HG03342 (cell line): ENCODE measurements around the gene IARS1.

Experiments
- ATAC-seq: cut with Tn5 transposase; IDR thresholded peaks from one replicate; pipeline ENCODE4 v1.9.1; 2021; ENCODE audit warnings: mild to moderate bottlenecking, moderate library complexity; ENCODE audit not compliant: unreplicated experiment

The IARS1 gene

GRCh38 chr9:92295827-92296258 is 2.3 kb upstream of the IARS1 start:
- no peak for ATAC-seq

- ATAC-seq, result no peak
Measured at GRCh38 chr9:92295240-92295790, 1.8 kb upstream of the IARS1 start.

- no peak for ATAC-seq
Measured at GRCh38 chr9:92294297-92294676, 790 bp upstream of the IARS1 start.

- ATAC-seq, result no peak
Measured at GRCh38 chr9:92293075-92293354, 482 bp downstream of the IARS1 start.

- ATAC-seq, result no peak
Measured at GRCh38 chr9:92292338-92293074, 991 bp downstream of the IARS1 start.

- ATAC-seq, result no peak
Measured at GRCh38 chr9:92291577-92291976, 1.9 kb downstream of the IARS1 start.

GRCh38 chr9:92290785-92291429 is 2.6 kb downstream of the IARS1 start:
- ATAC-seq, result no peak

GRCh38 chr9:92289708-92290390 is 3.6 kb downstream of the IARS1 start:
- ATAC-seq, result no peak

- ATAC-seq, result no peak
Measured at GRCh38 chr9:92279302-92279701, 14.2 kb downstream of the IARS1 start.

- ATAC-seq, result no peak
Measured at GRCh38 chr9:92278110-92278509, 15.4 kb downstream of the IARS1 start.

GRCh38 chr9:92276331-92277032 is 17.0 kb downstream of the IARS1 start:
- ATAC-seq, result no peak

- ATAC-seq, result no peak
Measured at GRCh38 chr9:92275541-92275940, 18.0 kb downstream of the IARS1 start.

- no peak for ATAC-seq
Measured at GRCh38 chr9:92270511-92270910, 23.0 kb downstream of the IARS1 start.

GRCh38 chr9:92266486-92266885 is 27.0 kb downstream of the IARS1 start:
- no peak for ATAC-seq

GRCh38 chr9:92265154-92265553 is 28.3 kb downstream of the IARS1 start:
- ATAC-seq, result no peak

GRCh38 chr9:92263131-92263530 is 30.4 kb downstream of the IARS1 start:
- no peak for ATAC-seq

GRCh38 chr9:92257327-92257726 is 36.2 kb downstream of the IARS1 start:
- ATAC-seq, result no peak

GRCh38 chr9:92254381-92255337 is 38.8 kb downstream of the IARS1 start:
- ATAC-seq, result no peak

- no peak for ATAC-seq
Measured at GRCh38 chr9:92253656-92254055, 39.8 kb downstream of the IARS1 start.

GRCh38 chr9:92247981-92248380 is 45.5 kb downstream of the IARS1 start:
- no peak for ATAC-seq
